Upper lobe of left lung (tissue), 4 donors: Measurements from ENCODE around the gene LAMA5.

Source experiments
- POLR2A ChIP-seq, 4 donors: fragments of 450-650 bp; IDR thresholded peaks; one replicate each; pipeline ENCODE4 v1.5.1; 2016 to 2017; ENCODE audit warnings: antibody characterized with exemption in 4 of 4, mild to moderate bottlenecking in 2 of 4
- POLR2AphosphoS5 ChIP-seq, 2 donors: sonication (generic); formaldehyde crosslinking; IDR thresholded peaks; one replicate each; pipeline ENCODE4 v1.5.1; 2017; ENCODE audit warnings: antibody characterized with exemption in 2 of 2

DNA sequence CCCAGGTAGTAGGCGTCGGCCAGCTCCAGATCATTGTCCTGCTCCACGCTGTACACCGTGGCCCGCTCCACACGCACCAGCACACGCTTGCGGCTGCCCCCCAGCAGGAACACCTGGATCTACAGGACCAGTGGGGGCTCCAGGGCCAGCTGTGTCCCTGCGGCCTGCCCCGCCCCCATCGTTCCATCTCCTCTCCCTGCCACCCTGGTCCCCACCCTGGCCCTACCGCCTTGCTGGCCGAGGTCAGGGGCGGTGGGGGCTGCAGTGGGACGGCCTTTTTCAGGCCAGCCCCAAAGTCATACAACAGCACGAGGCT lies 54.5 kb downstream of the LAMA5 start:
- TF ChIP-seq POLR2A (IDR thresholded peaks at IDR 0.05), result no peak
- TF ChIP-seq POLR2AphosphoS5 (IDR thresholded peaks at IDR 0.05), result no peak
